Posterior vena cava (tissue), 2 donors: ENCODE measurements around the gene ZNF468. TPM values are rescaled to one million over a fixed set of nuclear protein-coding genes. Genes with fewer than 3 reads are reported as not detected.
"Not testable (repeated sequence)": the region's sequence is repeated elsewhere in the genome, so short reads cannot be mapped to it uniquely, and the experiment has no call there.

ENCODE experiments used
- DNase-seq: peaks from one replicate; pipeline ENCODE4 v3.0.0-alpha.2; 2020; ENCODE audit warnings: low spot score
- intact Hi-C, 2 donors: fragments of 100-400 bp; cut with DNase I; formaldehyde crosslinking; loops; one replicate each; pipeline versions ENCODE4 v1.14.1 to v1.14.2; 2022 to 2023
- total RNA-seq, 2 donors: library from RNA; stranded (reverse); fragmentation: NEBNext Ultra II Directional; extraction: Animal tissue kit (Norgen Biotek cat#: 25700); gene quantifications; one replicate each; pipeline ENCODE4 v1.2.1, GENCODE V29; 2021
- donor health status: DM: yes; HTN: yes; CAD: no.
- donor health status: DM: yes; HTN: yes; CAD: no.

ZNF468 gene
- total RNA-seq, 2 donors from 2014 or later, result 9.8 to 12.4 TPM

DNA sequence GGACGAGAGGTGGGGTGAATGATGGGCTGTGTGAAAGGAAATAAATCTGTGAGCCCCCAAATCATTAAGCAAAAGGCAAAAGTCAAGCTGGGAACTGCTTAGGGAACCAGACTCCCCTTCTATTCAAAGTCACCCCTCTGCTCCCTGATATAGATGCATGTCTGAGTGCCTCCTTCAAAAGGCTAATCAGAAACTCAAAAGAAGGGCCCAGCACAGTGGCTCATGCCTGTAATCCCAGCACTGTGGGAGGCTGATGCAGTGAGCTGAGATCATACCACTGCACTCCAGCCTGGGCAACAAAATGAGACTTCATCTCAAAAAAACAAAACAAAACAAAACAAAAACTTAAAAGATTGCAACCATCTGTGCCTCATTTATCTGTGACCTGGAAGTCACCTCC is 23.1 kb downstream of the ZNF468 start:
- DNase-seq, intact Hi-C loops: not testable (repeated sequence)

DNA sequence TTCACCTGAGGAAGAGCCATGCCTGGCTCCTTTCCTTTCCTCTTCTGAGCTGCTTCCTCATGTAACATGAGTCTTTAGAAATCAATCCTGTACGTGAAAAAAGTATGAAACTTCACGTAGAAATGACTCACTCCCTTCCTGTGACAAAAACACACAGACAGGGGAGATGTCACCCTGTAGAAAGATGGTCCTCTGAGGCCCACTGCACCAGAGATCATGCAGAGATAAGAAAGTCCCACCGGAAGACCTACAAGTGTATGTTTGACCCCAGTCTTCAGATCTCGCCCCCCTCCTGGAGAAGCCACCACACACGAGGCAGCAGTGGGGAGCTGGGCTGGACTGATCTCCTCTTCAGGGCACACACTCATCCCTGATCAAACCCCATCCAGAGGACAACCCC is 23.9 kb downstream of the ZNF468 start:
- intact Hi-C loops, DNase-seq: not testable (repeated sequence)

- intact Hi-C loops, DNase-seq: not testable (repeated sequence)
Measured at GRCh38 chr19:52829866-52830265, 27.6 kb downstream of the ZNF468 start.

DNA sequence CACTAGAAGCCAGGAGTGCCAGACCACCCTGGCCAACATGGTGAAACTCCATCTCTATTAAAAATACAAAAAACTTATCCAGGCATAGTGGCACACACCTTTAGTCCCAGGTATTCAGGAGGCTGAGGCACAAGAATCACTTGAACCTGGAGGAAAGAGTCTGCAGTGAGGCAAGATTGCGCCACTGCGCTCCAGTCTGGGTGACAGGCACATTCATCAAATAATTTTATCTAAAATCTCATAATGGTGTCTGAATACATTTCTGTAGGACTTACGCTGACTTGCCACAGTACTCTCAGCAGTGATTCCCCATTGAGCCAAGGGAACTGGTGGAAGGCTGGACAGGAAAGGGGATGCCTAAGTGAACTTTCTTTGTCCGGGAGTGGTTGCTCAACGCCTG is 31.7 kb downstream of the ZNF468 start:
- DNase-seq, result no peak
- intact Hi-C loops, result no loop called here

DNA sequence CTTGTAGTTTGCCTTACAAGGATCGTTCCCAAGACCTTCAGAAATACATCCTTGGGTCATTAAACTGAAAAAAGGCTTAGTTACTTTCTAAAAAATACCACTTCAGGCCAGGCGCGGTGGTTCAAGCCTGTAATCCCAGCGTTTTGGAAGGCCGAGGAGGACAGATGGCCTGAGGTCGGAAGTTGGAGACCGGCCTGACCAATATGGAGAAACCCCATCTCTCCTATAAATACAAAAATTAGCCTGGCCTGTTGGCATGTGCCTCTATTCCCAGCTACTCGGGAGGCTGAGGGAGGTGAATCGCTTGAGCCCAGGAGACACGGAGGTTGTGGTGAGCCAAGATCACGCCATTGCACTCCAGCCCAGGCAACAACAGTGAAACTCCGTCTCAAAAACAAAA is 33.7 kb downstream of the ZNF468 start:
- intact Hi-C loops, result no loop called here
- DNase-seq, result no peak

GRCh38 chr19:52821204-52821960 is 36.0 kb downstream of the ZNF468 start, which contains the start of gene ZNF28:
Gene ZNF28, minus strand, starts transcription at chr19:52821633. Its CDS starts 3,675 bp downstream, at chr19:52817958.
- DNase-seq, result peak; percentile 90
- intact Hi-C loops, result not testable (repeated sequence)

- intact Hi-C loops, result not testable (repeated sequence)
Measured at GRCh38 chr19:52820472-52821203, 36.8 kb downstream of the ZNF468 start.

GRCh38 chr19:52809801-52810200 is 47.6 kb downstream of the ZNF468 start:
- no peak for DNase-seq
- intact Hi-C loops, result no loop called here

More at GRCh38 chr19:52820472-52821203, 36.8 kb downstream of the ZNF468 start:
- DNase-seq, result peak; percentile 83

DNA sequence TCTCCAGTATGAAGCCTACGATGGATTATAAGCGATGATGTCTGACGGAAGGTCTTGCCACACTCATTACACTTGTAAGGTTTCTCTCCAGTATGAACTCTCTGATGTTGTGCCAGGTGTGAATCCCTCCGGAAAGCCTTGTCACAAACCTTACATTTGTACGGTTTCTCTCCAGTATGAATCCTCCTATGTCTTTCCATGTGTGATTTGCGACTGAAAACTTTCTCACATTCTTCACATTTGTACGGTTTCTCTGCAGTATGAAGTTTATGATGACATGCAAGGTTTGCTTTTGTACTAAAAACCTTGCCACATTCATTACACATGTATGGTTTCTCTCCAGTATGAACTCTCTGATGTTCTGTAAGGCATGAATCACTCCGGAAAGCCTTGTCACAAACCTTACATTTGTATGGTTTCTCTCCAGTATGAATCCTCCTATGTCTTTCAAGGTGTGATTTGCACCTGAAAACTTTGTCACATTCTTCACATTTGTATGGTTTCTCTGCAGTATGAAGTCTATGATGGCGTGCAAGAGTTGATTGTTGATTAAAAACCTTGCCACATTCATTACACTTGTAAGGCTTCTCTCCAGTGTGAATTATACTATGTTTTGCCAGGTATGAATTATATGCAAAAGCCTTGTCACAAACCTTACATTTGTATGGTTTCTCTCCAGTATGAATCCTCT is 57.3 kb downstream of the ZNF468 start:
- DNase-seq, intact Hi-C loops: not testable (repeated sequence)

DNA sequence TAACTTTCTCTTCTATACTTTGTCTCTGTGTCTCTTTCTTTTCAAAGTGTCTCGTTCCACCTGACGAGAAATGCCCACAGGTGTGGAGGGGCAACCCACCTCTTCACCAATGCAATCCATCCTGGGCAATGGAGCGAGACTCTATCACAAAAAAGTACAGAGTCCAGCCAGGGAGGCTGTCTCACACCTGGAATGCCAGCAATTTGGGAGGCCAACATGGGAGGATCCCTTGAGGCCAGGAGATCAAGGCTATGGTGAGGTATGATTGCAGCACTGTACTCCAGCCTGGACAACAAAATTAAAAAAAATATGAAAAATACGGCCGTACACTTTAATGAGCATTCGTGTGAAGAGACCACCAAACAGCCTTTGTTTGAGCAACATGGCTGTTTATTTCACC is 68.0 kb downstream of the ZNF468 start:
- intact Hi-C loops, result no loop called here
- no peak for DNase-seq

Other genes starting within 250 kb of the ZNF468 start
- gene ZNF83, start 219.3 kb downstream of the ZNF468 start, total RNA-seq, result 10 to 100 TPM; 40.2 to 44.6 TPM
- gene ZNF611, start 122.6 kb downstream of the ZNF468 start, total RNA-seq, result 10 to 100 TPM; 15.0 to 17.1 TPM
- gene ZNF600, start 70.8 kb downstream of the ZNF468 start, total RNA-seq, result 1 to 10 TPM; 6.8 to 7.0 TPM
- 10 to 100 TPM; 11.4 to 12.4 TPM for gene ZNF28, start 36.0 kb downstream of the ZNF468 start, total RNA-seq
- gene ZNF320, start 40.0 kb upstream of the ZNF468 start, total RNA-seq, result 1 to 10 TPM; 7.5 to 8.2 TPM
- 1 to 10 TPM; 2.6 to 3.2 TPM for gene ZNF888, start 65.8 kb upstream of the ZNF468 start, total RNA-seq
- 1 to 10 TPM; 6.4 to 9.7 TPM for gene ZNF816, start 105.3 kb upstream of the ZNF468 start, total RNA-seq
- gene ERVV-1, start 156.3 kb upstream of the ZNF468 start, total RNA-seq, result not detected
- not detected for gene ERVV-2, start 187.1 kb upstream of the ZNF468 start, total RNA-seq
- 10 to 100 TPM; 23.1 to 26.2 TPM for gene ZNF160, start 245.8 kb upstream of the ZNF468 start, total RNA-seq